ENCODE measurements around the gene SNRNP40. TPM values are rescaled to one million over a fixed set of nuclear protein-coding genes. Genes with fewer than 3 reads are reported as not detected.

Gene SNRNP40
- total and polyA plus RNA-seq, 10 of the 15 experiments (the other 5 are each of a cell fraction or from before 2014, with no cell fraction given): 34.9 to 212 (median 115) TPM

DNA sequence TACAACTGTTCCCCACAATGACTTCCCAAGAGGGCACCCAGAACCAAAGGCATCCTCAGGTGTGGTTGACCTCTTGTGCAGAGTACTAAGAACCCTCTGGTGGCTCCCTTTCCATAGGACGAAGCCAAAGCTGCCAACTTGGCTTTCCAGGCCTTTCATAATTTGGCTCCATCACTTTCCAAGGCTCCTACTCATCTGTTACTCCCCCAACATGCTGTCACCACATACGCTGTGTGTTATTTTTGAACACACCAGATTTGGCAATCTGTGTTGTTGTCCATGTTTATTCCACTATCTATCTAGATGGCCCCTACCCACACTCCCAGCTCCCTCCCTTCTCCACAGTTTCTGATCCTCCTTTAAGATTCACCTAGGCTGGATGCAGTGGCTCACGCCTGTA is 46.7 kb downstream of the SNRNP40 start:
- ATAC-seq (no peak), FAIRE-seq (no peak), DNase-seq (ENCODE audit: low read depth, low spot score) (no peak)
- ChIA-PET SMC1A (ENCODE audit: uncharacterized antibody, unreplicated experiment) (no interaction called here), POLR2A (interaction anchor here (0.6 kb wide), 1 partner anchor 19 kb away, joined by 5 read pairs; no protein-coding TSS in a partner anchor), RAD21 (ENCODE audit: unreplicated experiment) (no interaction called here), CTCF (no interaction called here)
- no TSS peak for BruUV-seq (replicated peaks)
- Histone ChIP-seq H2AFZ (ENCODE audit: control insufficient read depth, low read depth, low read length) (no peak overlapping the region), H3K27me3 (replicated peaks in 1 of 2; ENCODE audit: control insufficient read depth in 2 of 2, insufficient read depth in 2 of 2, low read length in 1 of 2) (no peaks in the 10 kb centered on the region; a peak in 1 of 4 replicates), H3K9me3 (replicated peaks; ENCODE audit: control insufficient read depth, insufficient read depth, low read length) (no peaks in the 10 kb centered on the region), H4K20me1 (ENCODE audit: control insufficient read depth, insufficient read depth) (no peaks in the 10 kb centered on the region), H3K79me2 (ENCODE audit: control insufficient read depth, insufficient read depth, low read length) (no peaks in the 10 kb centered on the region), H3K4me3 (no peak overlapping the region), H3K36me3 (ENCODE audit: control insufficient read depth in 2 of 2, insufficient read depth in 2 of 2, low read length in 1 of 2) (no peaks in the 10 kb centered on the region), H3K9ac (ENCODE audit: control insufficient read depth, insufficient read depth, low read length) (no peak overlapping the region), H3K27ac (ENCODE audit: control insufficient read depth, insufficient read depth) (no peak overlapping the region), H3K4me1 (ENCODE audit: control insufficient read depth, insufficient read depth, low read length) (no peaks in the 10 kb centered on the region), H3K4me2 (ENCODE audit: control insufficient read depth, insufficient read depth) (no peak overlapping the region)
- TF ChIP-seq WRNIP1 (IDR thresholded peaks at IDR 0.05; ENCODE audit: borderline replicate concordance, low read depth, low read length) (no peak), IRF4 (IDR thresholded peaks at IDR 0.05; ENCODE audit: low read depth, low read length) (no peak), BACH1 (IDR thresholded peaks at IDR 0.05; ENCODE audit: borderline replicate concordance) (no peak), NFYA (IDR thresholded peaks at IDR 0.05; ENCODE audit: borderline replicate concordance, low read depth, low read length) (no peak), NFIC (IDR thresholded peaks at IDR 0.05; ENCODE audit: low read depth, low read length) (no peak), SREBF1 (IDR thresholded peaks at IDR 0.05; ENCODE audit: low read length) (no peak), CBX3 (IDR thresholded peaks at IDR 0.05; ENCODE audit: borderline replicate concordance, low read depth) (no peak), SMAD1 (IDR thresholded peaks at IDR 0.05; ENCODE audit: low read depth, partially characterized antibody) (no peak), EP300 (IDR thresholded peaks at IDR 0.05; ENCODE audit: borderline replicate concordance in 1 of 2, control insufficient read depth in 1 of 2, low read depth in 2 of 2, low read length in 2 of 2) (no peak), PAX8 (IDR thresholded peaks at IDR 0.05) (no peak), MEF2A (IDR thresholded peaks at IDR 0.05; ENCODE audit: insufficient read depth, low read depth, low read length) (no peak), JUND (IDR thresholded peaks at IDR 0.05; ENCODE audit: low read depth, low read length) (no peak)
- TF ChIP-seq, protein P1, sequence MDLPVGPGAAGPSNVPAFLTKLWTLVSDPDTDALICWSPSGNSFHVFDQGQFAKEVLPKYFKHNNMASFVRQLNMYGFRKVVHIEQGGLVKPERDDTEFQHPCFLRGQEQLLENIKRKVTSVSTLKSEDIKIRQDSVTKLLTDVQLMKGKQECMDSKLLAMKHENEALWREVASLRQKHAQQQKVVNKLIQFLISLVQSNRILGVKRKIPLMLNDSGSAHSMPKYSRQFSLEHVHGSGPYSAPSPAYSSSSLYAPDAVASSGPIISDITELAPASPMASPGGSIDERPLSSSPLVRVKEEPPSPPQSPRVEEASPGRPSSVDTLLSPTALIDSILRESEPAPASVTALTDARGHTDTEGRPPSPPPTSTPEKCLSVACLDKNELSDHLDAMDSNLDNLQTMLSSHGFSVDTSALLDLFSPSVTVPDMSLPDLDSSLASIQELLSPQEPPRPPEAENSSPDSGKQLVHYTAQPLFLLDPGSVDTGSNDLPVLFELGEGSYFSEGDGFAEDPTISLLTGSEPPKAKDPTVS (IDR thresholded peaks at IDR 0.05; ENCODE audit: low read depth, low read length): no peak
- TF ChIP-seq, protein P2, sequence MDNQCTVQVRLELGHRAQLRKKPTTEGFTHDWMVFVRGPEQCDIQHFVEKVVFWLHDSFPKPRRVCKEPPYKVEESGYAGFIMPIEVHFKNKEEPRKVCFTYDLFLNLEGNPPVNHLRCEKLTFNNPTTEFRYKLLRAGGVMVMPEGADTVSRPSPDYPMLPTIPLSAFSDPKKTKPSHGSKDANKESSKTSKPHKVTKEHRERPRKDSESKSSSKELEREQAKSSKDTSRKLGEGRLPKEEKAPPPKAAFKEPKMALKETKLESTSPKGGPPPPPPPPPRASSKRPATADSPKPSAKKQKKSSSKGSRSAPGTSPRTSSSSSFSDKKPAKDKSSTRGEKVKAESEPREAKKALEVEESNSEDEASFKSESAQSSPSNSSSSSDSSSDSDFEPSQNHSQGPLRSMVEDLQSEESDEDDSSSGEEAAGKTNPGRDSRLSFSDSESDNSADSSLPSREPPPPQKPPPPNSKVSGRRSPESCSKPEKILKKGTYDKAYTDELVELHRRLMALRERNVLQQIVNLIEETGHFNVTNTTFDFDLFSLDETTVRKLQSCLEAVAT (IDR thresholded peaks at IDR 0.05): no peak
- TF ChIP-seq, protein P3, sequence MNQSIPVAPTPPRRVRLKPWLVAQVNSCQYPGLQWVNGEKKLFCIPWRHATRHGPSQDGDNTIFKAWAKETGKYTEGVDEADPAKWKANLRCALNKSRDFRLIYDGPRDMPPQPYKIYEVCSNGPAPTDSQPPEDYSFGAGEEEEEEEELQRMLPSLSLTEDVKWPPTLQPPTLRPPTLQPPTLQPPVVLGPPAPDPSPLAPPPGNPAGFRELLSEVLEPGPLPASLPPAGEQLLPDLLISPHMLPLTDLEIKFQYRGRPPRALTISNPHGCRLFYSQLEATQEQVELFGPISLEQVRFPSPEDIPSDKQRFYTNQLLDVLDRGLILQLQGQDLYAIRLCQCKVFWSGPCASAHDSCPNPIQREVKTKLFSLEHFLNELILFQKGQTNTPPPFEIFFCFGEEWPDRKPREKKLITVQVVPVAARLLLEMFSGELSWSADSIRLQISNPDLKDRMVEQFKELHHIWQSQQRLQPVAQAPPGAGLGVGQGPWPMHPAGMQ (IDR thresholded peaks at IDR 0.05; ENCODE audit: borderline replicate concordance): no peak
- TF ChIP-seq, protein P4, sequence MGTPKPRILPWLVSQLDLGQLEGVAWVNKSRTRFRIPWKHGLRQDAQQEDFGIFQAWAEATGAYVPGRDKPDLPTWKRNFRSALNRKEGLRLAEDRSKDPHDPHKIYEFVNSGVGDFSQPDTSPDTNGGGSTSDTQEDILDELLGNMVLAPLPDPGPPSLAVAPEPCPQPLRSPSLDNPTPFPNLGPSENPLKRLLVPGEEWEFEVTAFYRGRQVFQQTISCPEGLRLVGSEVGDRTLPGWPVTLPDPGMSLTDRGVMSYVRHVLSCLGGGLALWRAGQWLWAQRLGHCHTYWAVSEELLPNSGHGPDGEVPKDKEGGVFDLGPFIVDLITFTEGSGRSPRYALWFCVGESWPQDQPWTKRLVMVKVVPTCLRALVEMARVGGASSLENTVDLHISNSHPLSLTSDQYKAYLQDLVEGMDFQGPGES (IDR thresholded peaks at IDR 0.05): no peak
- intact Hi-C loops (cut with micrococcal nuclease; ENCODE audit: unreplicated experiment): no loop called here
- in situ Hi-C loops (cut with MboI): no loop called here
- 63% methylated on average over 3 of the region's 3 CpGs for WGBS (ENCODE audit: insufficient coverage, insufficient replicate concordance, low lambda C conversion rate, missing lambda C conversion rate)

Measured in GM12878 (cell line).